ENCODE data around the gene DTNBP1. TPM values are rescaled to one million over a fixed set of nuclear protein-coding genes. Genes with fewer than 3 reads are reported as not detected.

Gene DTNBP1
- total and polyA plus RNA-seq, 2 of the 8 experiments (the other 6 are each of a cell fraction or from before 2014, with no cell fraction given): 13.5 to 22.1 TPM

- Histone ChIP-seq H3K9me3 (ENCODE audit: insufficient read depth in 2 of 2, low read depth in 1 of 2, low read length in 1 of 2) (no peaks in the 10 kb centered on the region), H3K9ac (replicated peaks in 1 of 4; ENCODE audit: extremely low read depth in 1 of 4, low read depth in 3 of 4, low read length in 3 of 4) (no peak overlapping the region), H4K91ac (replicated peaks; ENCODE audit: insufficient read length, low read length) (no peak overlapping the region), H3K36me3 (ENCODE audit: control insufficient read depth in 2 of 4, insufficient read depth in 4 of 4, low read length in 3 of 4) (peaks cover 30 to 99% (median 78%) of the 10 kb centered on the region in 4 experiments), H2AFZ (ENCODE audit: low read length) (no peak overlapping the region), H2BK120ac (replicated peaks; ENCODE audit: low read depth, low read length) (no peak overlapping the region), H3K23ac (ENCODE audit: insufficient read length) (no peak overlapping the region), H3K4me3 (ENCODE audit: extremely low read depth in 1 of 4, insufficient read depth in 2 of 4, low read depth in 3 of 4, low read length in 4 of 4) (no peak overlapping the region), H3K14ac (ENCODE audit: insufficient read length) (no peak overlapping the region), H3K23me2 (ENCODE audit: low read depth, low read length) (no peaks in the 10 kb centered on the region), H3K4me2 (ENCODE audit: insufficient read depth in 1 of 2, low read depth in 2 of 2, low read length in 2 of 2) (no peak overlapping the region), H3K27ac (ENCODE audit: low read depth, low read length) (no peak overlapping the region), H3K79me1 (ENCODE audit: low read depth, low read length) (peaks cover 5% of the 10 kb centered on the region; the same call in 1 of the 2 replicates), H3K27me3 (replicated peaks in 1 of 4; ENCODE audit: control insufficient read depth in 3 of 4, extremely low read depth in 1 of 4, insufficient read depth in 3 of 4, low read length in 3 of 4) (no peaks in the 10 kb centered on the region), H3K79me2 (ENCODE audit: control insufficient read depth in 1 of 2, insufficient read depth in 2 of 2, low read length in 2 of 2) (peaks cover 0 to 7% of the 10 kb centered on the region in 2 experiments; a peak in 1 of 4 replicates), H4K20me1 (replicated peaks in 1 of 2; ENCODE audit: control insufficient read depth in 1 of 2, insufficient read depth in 2 of 2, low read length in 2 of 2) (peaks cover 5 to 27% of the 10 kb centered on the region in 2 experiments), H2BK20ac (ENCODE audit: low read length) (no peak overlapping the region), H3K18ac (ENCODE audit: extremely low read depth, low read length) (no peak overlapping the region), H3K4me1 (replicated peaks in 1 of 4; ENCODE audit: control insufficient read depth in 3 of 4, insufficient read depth in 4 of 4, low read length in 3 of 4) (no peaks in the 10 kb centered on the region; a peak in 1 of 7 replicates), H3K56ac (replicated peaks; ENCODE audit: insufficient read length, low read depth, low read length) (no peak overlapping the region), H2BK12ac (ENCODE audit: low read depth, low read length) (no peak overlapping the region), H3K4ac (replicated peaks; ENCODE audit: insufficient read length, low read depth, low read length) (no peak overlapping the region), H4K8ac (ENCODE audit: extremely low read depth, insufficient read depth, low read length) (no peak overlapping the region), H4K5ac (ENCODE audit: insufficient read length, low read depth, low read length) (no peak overlapping the region), H2AK5ac (ENCODE audit: low read depth, low read length) (no peak overlapping the region), H2BK15ac (ENCODE audit: low read length) (no peak overlapping the region), H2BK5ac (ENCODE audit: low read depth, low read length) (no peak overlapping the region)
- FAIRE-seq (no peak), DNase-seq (ENCODE audit: low read depth in 1 of 2, low spot score in 2 of 2) (no peak)
- POLR2A ChIA-PET (ENCODE audit: partially characterized antibody): no interaction called here
- CTCF ChIA-PET (ENCODE audit: partially characterized antibody): no interaction called here
- 98% methylated on average over 13 of the region's 13 CpGs; no CpG with 5 or more reads in 1 of the 2 experiments for WGBS, 2 experiments (ENCODE audit: extremely low coverage in 1 of 2, insufficient coverage in 1 of 2, insufficient read length in 1 of 2, insufficient replicate concordance in 2 of 2, low coverage in 1 of 2, low lambda C conversion rate in 2 of 2, missing lambda C conversion rate in 1 of 2)
- TF ChIP-seq HDAC2 (IDR thresholded peaks at IDR 0.05; ENCODE audit: borderline replicate concordance in 1 of 2, low read depth in 2 of 2, low read length in 2 of 2) (no peak), RBBP5 (IDR thresholded peaks at IDR 0.05; ENCODE audit: borderline replicate concordance, low read depth, low read length) (no peak), CHD2 (IDR thresholded peaks at IDR 0.05; ENCODE audit: low read length) (no peak), CHD1 (IDR thresholded peaks at IDR 0.05; ENCODE audit: low read depth, low read length) (no peak), PHF8 (conservative IDR thresholded peaks at IDR 0.05; ENCODE audit: low read depth, low read length) (no peak)
Measured at GRCh38 chr6:15516378-15516777, 146.4 kb downstream of the DTNBP1 start.
